COLO668 (cell line): ENCODE measurements around the gene MUTYH.
"Not testable (repeated sequence)": the region's sequence is repeated elsewhere in the genome, so short reads cannot be mapped to it uniquely, and the experiment has no call there.

Experiments used
- DNase-seq: peaks from one replicate; lab custom pipeline; 2025; ENCODE audit not compliant: unreplicated experiment; lab: John Stamatoyannopoulos, UW

The MUTYH gene

GRCh38 chr1:45339789-45340558 is at the start of gene MUTYH, which contains the start of gene TOE1:
MUTYH (minus strand) TSS chr1:45340440; CDS start chr1:45334505, 5,935 bp downstream.
TOE1 (plus strand) TSS chr1:45340170; CDS start chr1:45340253, 83 bp downstream.
- DNase-seq, result peak; percentile 100

GRCh38 chr1:45386219-45386618 is 46.0 kb upstream of the MUTYH start:
- DNase-seq, result no peak

DNA sequence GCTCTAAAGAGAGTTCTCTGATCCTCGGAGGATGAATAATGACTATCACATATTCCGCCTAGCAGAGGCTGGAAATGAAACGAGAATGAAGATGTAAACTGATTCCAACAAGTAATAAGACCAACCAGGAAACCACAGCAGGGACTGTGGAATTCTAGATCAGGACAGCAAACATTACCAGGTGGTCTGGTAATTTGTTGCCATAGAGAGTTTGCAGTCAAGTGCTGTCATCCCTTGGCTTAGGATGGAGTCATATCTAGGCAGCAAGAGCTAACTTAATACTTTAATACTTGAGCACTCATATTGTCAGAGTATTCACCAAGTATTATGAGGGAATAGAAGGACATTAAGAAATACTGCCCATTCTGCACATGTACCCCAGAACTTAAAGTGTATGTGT is 45.1 kb upstream of the MUTYH start:
- peak; percentile 72 for DNase-seq

DNA sequence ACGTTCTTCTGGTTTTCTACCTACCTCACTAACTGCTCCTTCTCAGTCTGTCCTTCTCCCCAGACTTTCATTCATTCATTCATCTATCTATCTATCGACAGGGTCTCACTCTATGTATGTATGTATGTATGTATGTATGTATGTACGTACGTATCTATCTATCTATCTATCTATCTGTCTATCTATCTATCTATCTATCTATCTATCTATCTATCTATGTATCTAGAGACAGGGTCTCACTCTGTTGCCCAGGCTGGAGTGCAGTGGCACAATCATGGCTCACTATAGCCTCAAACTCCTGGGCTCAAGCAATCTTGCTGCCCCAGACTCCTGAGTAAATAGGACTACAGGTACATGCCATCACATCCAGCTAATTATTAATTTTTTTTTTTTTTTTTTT is 44.0 kb upstream of the MUTYH start:
- not testable (repeated sequence) for DNase-seq

- DNase-seq, result no peak
Measured at GRCh38 chr1:45383191-45383590, 43.0 kb upstream of the MUTYH start.

GRCh38 chr1:45381243-45381642 is 41.0 kb upstream of the MUTYH start:
- DNase-seq, result no peak

DNA sequence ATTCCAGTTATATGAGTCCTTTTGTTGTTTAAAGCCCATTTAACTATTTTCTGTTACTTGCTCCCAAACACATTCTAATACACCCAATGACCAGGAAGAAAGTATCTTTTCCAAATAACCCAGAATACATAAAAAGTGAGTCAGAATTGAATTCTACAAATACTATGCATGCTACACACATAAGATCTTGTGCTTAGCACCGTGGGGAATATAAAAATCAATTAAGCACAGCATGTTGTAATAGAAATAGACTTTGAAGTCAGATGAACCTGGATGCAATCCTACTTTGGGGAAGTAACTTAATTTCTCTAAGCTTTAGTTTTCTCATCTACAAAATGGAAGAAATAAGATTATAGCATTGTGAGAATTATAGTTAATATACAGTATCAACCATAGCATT is 40.5 kb upstream of the MUTYH start:
- no peak for DNase-seq

- DNase-seq, result no peak
Measured at GRCh38 chr1:45380125-45380524, 39.9 kb upstream of the MUTYH start.

- DNase-seq, result no peak
Measured at GRCh38 chr1:45379524-45379923, 39.3 kb upstream of the MUTYH start.

- no peak for DNase-seq
Measured at GRCh38 chr1:45378184-45378583, 37.9 kb upstream of the MUTYH start.

- no peak for DNase-seq
Measured at GRCh38 chr1:45375104-45376090, 35.2 kb upstream of the MUTYH start.

DNA sequence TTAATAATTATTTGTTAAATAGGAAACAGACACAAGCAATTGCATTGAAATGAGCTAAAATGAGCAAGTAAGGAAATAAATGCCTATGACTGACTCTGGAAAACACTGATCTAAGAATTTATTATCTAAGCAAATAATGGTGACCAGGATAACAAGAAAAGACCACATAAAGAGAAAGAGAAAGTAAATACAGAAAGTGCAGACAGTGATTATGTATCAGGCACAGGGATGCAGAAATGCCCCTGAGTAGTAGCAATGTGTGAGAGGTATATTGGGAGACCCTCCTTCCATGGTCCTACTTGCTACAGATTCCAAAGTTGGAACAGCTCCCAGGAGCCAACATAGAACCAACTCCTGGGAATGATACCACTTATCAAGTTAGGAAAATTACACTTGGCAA is 33.3 kb upstream of the MUTYH start:
- no peak for DNase-seq

DNA sequence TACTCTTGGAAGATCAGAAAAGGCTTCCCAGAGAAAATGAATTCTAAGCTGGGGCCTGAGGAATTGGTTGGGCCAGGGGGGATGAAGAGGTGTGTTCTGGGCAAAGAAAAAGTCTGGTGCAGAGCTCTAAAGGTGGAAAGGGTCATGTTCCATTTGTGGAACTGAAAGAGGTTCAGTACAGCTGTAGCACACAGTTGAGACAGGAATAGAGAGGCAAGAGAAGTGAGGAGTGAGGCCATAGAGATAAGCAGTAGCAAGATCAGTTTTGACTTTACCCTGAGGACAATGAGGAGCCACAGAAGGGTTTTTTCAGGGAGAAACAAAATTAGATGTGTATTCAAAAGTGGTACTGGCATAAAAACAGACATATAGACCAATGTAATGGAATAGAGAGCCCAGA is 30.3 kb upstream of the MUTYH start:
- DNase-seq, result no peak

GRCh38 chr1:45365051-45365450 is 24.8 kb upstream of the MUTYH start:
- no peak for DNase-seq

DNA sequence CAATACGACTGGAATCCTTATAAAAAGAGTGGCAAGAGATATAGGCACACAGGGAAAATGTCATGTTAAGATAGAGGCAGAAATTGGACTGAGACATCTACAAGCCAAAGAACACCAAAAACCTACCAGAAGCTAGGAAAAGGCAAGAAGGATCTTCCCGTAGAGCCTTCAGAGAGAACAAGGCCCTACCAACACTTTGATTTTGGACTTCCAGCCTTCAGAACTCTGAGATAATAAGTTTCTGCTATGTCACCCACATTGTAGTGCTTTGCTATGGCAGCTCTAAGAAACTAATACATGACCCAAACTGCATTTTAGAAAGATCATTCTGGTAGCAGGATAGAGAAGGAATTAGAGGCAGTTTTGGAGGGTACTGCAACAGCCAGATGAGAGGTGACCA is 24.1 kb upstream of the MUTYH start:
- no peak for DNase-seq

DNA sequence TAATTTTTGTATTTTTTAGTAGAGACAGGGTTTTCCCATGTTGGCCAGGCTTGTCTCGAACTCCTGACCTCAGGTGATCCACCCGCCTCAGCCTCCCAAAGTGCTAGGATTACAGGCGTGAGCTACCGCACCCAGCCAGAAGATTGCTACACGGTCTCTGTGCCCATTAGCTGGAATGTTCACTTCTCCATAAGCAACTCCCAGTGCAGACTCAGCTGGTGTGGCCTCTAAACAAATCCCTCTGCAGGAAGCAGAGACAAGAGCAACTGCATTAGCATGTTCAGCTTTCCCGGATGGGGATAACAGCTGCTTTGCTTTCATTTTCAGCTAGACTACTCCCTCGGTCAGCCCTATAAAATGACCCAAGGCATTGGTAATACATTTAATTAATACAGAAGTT is 20.7 kb upstream of the MUTYH start:
- DNase-seq, result not testable (repeated sequence)

GRCh38 chr1:45359882-45360513 is 19.8 kb upstream of the MUTYH start:
- peak; percentile 67 for DNase-seq

- DNase-seq, result peak; percentile 47
Measured at GRCh38 chr1:45356186-45356585, 15.9 kb upstream of the MUTYH start.

DNA sequence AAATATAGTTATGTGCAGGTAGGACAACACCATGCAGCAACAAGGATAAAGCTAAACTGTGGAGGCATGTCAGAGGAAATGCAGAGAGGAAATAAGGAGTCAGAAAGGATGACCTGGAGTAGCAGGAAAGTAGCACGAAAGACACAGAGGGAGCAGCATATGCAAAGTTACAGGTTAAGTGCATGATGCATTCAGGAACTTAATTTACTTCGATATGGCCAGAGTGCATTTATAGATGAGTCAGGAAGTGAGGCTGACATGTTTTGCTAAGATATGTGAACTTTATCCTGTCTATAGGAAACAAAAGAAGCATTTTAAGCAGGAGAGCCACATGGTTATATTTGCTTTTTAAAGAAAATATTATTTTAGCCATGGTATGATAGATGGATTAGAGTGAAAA is 15.4 kb upstream of the MUTYH start:
- no peak for DNase-seq

DNA sequence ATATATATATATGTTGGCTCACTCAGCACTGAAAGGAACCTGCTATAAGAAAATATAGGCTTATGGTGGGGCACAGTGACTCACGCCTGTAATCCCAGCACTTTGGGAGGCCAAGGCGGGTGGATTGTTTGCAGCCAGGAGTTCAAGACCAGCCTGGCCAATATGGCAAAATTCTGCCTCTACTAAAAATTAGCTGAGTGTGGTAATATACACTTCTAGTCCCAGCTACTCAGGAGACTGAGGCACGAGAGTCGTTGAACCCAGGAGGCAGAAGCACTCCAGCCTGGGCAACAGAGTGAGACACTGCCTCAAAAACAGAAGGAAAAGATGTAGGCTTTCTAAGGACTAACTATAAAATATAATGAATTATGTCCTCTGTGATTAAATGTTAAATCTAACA is 14.6 kb upstream of the MUTYH start:
- DNase-seq, result no peak

- DNase-seq, result no peak
Measured at GRCh38 chr1:45353685-45354084, 13.4 kb upstream of the MUTYH start.
